Adrenal gland (tissue), 12 donors: Measurements from ENCODE around the gene CECR2. TPM values are rescaled to one million over a fixed set of nuclear protein-coding genes. Genes with fewer than 3 reads are reported as not detected.

Source experiments
- DNase-seq, 7 donors: peaks; one replicate each; pipeline ENCODE4 v3.0.0-alpha.2; 2019 to 2020
- H3K27ac ChIP-seq, 5 donors: fragments of 200-600 bp; sonication (generic) in 4 of 5; 1 replicate in 3 of 5; 2 replicates in 2 of 5; pipeline versions ENCODE4 v1.5.1 to v1.8.0; 2016 to 2020; ENCODE audit warnings: mild to moderate bottlenecking in 1 of 5
- H3K27me3 ChIP-seq: fragments of 200-600 bp; 2 replicates; pipeline ENCODE4 v1.8.0; 2021
- H3K36me3 ChIP-seq, 2 donors: fragments of 200-600 bp; replicated peaks in 1 of 2; 1 replicate in 1 of 2; 2 replicates in 1 of 2; pipeline versions ENCODE4 v1.5.1 to v1.8.0; 2018 to 2022
- H3K4me1 ChIP-seq, 2 donors: fragments of 200-600 bp; replicated peaks in 1 of 2; 1 replicate in 1 of 2; 2 replicates in 1 of 2; pipeline versions ENCODE4 v1.5.1 to v1.8.0; 2018 to 2021
- H3K4me3 ChIP-seq, 4 donors: fragments of 200-600 bp; sonication (generic) in 3 of 4; one replicate each; pipeline ENCODE4 v1.5.1; 2016 to 2018
- H3K9me3 ChIP-seq, 3 donors: fragments of 200-600 bp; sonication (generic) in 1 of 3; replicated peaks in 1 of 3; 1 replicate in 2 of 3; 2 replicates in 1 of 3; pipeline versions ENCODE4 v1.5.1 to v1.8.0; 2016 to 2021
- POLR2A ChIP-seq, 2 donors: fragments of 450-650 bp; IDR thresholded peaks; one replicate each; pipeline ENCODE4 v1.6.1; 2017; ENCODE audit warnings: antibody characterized with exemption in 2 of 2, mild to moderate bottlenecking in 2 of 2, moderate library complexity in 1 of 2
- WGBS, 4 donors: extraction: QIAGEN DNeasy Blood & Tissue Kit in 2 of 4; methylation state at CpG; one replicate each; pipeline versions ENCODE4 v1.1.5 to v1.1.7; 2013 to 2017; 5-methylcytosine and 5-hydroxymethylcytosine counted together
- intact Hi-C, 2 donors: fragments of 100-400 bp; cut with DNase I; formaldehyde crosslinking; loops; one replicate each; pipeline versions ENCODE4 v1.14.1 to v1.15.0; 2022 to 2023
- polyA plus RNA-seq, 3 donors: library from polyadenylated mRNA; stranded (reverse); fragments of 200-250 nt in 2 of 3; fragments of 350-450 nt in 1 of 3; fragmentation: Illumina TruSeq in 1 of 3; extraction: RNeasy Lipid Tissue Mini Kit (QIAGEN cat#74804) in 1 of 3; gene quantifications; one replicate each; pipeline ENCODE4 v1.2.3, GENCODE V29; 2013 to 2014
- total RNA-seq, 9 donors: library from RNA; depleted of rRNA in 4 of 9; stranded (reverse); fragments of >200 nt in 4 of 9; fragments of 120-200 nt in 1 of 9; fragmentation: NEBNext Ultra II Directional in 1 of 9; extraction: Animal tissue kit (Norgen Biotek cat#: 25700) in 1 of 9; gene quantifications; one replicate each; pipeline versions ENCODE4 v1.1.0 to v1.2.4, GENCODE V29; 2013 to 2023
- TF ChIP-seq, protein P1 (sequence below), 6 experiments: fragments of 450-650 bp in 4 of 6; fragments of 200-600 bp in 2 of 6; sonication (generic) in 1 of 6; IDR thresholded peaks; 1 replicate in 5 of 6; 2 replicates in 1 of 6; pipeline versions ENCODE4 v1.5.1 to v1.8.0; 2016 to 2021; ENCODE audit warnings: antibody characterized with exemption in 6 of 6, mild to moderate bottlenecking in 2 of 6, moderate library complexity in 1 of 6
- donor health status: healthy with polysubstance abuse.
- donor health status: Bipolar disorder and iron deficiency.
- donor health status: DM: yes; HTN: yes; CAD: no.
- donor health status: DM: no; HTN: no; CAD: no.
- donor health status: DM: no; HTN: no; CAD: no.
- donor health status: DM: yes; HTN: yes; CAD: no.

The CECR2 gene
- total and polyA plus RNA-seq, 12 donors = 0.20 to 1.7 (median 0.67) TPM

- TF ChIP-seq POLR2A (IDR thresholded peaks at IDR 0.05) = no peak
- TF ChIP-seq, protein P1, sequence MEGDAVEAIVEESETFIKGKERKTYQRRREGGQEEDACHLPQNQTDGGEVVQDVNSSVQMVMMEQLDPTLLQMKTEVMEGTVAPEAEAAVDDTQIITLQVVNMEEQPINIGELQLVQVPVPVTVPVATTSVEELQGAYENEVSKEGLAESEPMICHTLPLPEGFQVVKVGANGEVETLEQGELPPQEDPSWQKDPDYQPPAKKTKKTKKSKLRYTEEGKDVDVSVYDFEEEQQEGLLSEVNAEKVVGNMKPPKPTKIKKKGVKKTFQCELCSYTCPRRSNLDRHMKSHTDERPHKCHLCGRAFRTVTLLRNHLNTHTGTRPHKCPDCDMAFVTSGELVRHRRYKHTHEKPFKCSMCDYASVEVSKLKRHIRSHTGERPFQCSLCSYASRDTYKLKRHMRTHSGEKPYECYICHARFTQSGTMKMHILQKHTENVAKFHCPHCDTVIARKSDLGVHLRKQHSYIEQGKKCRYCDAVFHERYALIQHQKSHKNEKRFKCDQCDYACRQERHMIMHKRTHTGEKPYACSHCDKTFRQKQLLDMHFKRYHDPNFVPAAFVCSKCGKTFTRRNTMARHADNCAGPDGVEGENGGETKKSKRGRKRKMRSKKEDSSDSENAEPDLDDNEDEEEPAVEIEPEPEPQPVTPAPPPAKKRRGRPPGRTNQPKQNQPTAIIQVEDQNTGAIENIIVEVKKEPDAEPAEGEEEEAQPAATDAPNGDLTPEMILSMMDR (IDR thresholded peaks at IDR 0.05) = no peak
- H3K4me3 ChIP-seq = no peak overlapping the region
- peaks cover 0 to 5% of the 10 kb centered on the region in 2 donors for H3K4me1 ChIP-seq
- peaks cover 38% of the 10 kb centered on the region for H3K27me3 ChIP-seq
- no peak for DNase-seq
- WGBS, 4 donors = 78 to 84% (median 80%) methylated on average over 13 of the region's 13 CpGs
- no peaks in the 10 kb centered on the region for H3K36me3 ChIP-seq
- intact Hi-C loops = no loop called here
- H3K27ac ChIP-seq = no peak overlapping the region
- no peaks in the 10 kb centered on the region for H3K9me3 ChIP-seq
Measured at GRCh38 chr22:17366329-17366728, 2.9 kb upstream of the CECR2 start.

GRCh38 chr22:17366830-17367229 is 2.4 kb upstream of the CECR2 start:
- no peak for TF ChIP-seq POLR2A (IDR thresholded peaks at IDR 0.05)
- TF ChIP-seq, protein P1 (IDR thresholded peaks at IDR 0.05) = peak in 2 of 6 experiments; percentile 7 to 12
- Histone ChIP-seq H3K9me3 (no peaks in the 10 kb centered on the region), H3K27ac (no peak overlapping the region), H3K36me3 (no peaks in the 10 kb centered on the region), H3K27me3 (peaks cover 43% of the 10 kb centered on the region), H3K4me1 (peaks cover 0 to 5% of the 10 kb centered on the region in 2 donors), H3K4me3 (no peak overlapping the region)
- peak in 1 of 7 donors; percentile 3 for DNase-seq
- 9 to 22% (median 14%) methylated on average over 7 to 11 of the region's 11 CpGs for WGBS, 4 donors
- intact Hi-C loops = no loop called here

GRCh38 chr22:17368144-17368543 is 1.1 kb upstream of the CECR2 start:
- intact Hi-C loops = no loop called here

GRCh38 chr22:17368554-17369438 is 464 bp upstream of the CECR2 start:
- DNase-seq = peak in 4 of 7 donors; percentile 5 to 25 (median 18)
- H3K27ac ChIP-seq = peak overlapping the region in 1 of 5 donors; percentile 41
- peaks cover 52% of the 10 kb centered on the region for H3K27me3 ChIP-seq
- no peaks in the 10 kb centered on the region for H3K9me3 ChIP-seq
- TF ChIP-seq POLR2A (IDR thresholded peaks at IDR 0.05) = no peak
- TF ChIP-seq, protein P1 (IDR thresholded peaks at IDR 0.05) = no peak
- H3K4me3 ChIP-seq = peak overlapping the region in 1 of 4 donors; percentile 55
- H3K4me1 ChIP-seq = peaks cover 0 to 5% of the 10 kb centered on the region in 2 donors
- WGBS, 4 donors = 0 to 2% (median 2%) methylated on average over 24 to 64 of the region's 64 CpGs
- intact Hi-C loops = no loop called here
- H3K36me3 ChIP-seq = no peaks in the 10 kb centered on the region

More at GRCh38 chr22:17368144-17368543, 1.1 kb upstream of the CECR2 start:
- Histone ChIP-seq H3K9me3 (no peaks in the 10 kb centered on the region), H3K36me3 (no peaks in the 10 kb centered on the region), H3K4me1 (peaks cover 0 to 5% of the 10 kb centered on the region in 2 donors), H3K27me3 (peaks cover 52% of the 10 kb centered on the region), H3K4me3 (no peak overlapping the region), H3K27ac (no peak overlapping the region)
- no peak for DNase-seq
- 4 to 8% (median 6%) methylated on average over 7 of the region's 7 CpGs for WGBS, 4 donors
- TF ChIP-seq, protein P1 (IDR thresholded peaks at IDR 0.05) = no peak
- no peak for TF ChIP-seq POLR2A (IDR thresholded peaks at IDR 0.05)
